Osteocyte (in vitro differentiated cells): Measurements from ENCODE around the gene GLB1L3. TPM values are rescaled to one million over a fixed set of nuclear protein-coding genes. Genes with fewer than 3 reads are reported as not detected.

Experiments used
- DNase-seq: peaks from one replicate; pipeline ENCODE4 v3.0.0; 2021; ENCODE audit warnings: mixed read lengths; ENCODE audit not compliant: unreplicated experiment; ENCODE audit errors: extremely low spot score
- H3K27ac Mint-ChIP-seq: one replicate; pipeline ENCODE4 v1.8.0; 2021; ENCODE audit warnings: mild to moderate bottlenecking, mixed read lengths; ENCODE audit not compliant: unreplicated experiment
- H3K27me3 Mint-ChIP-seq: one replicate; pipeline ENCODE4 v1.8.0; 2021; ENCODE audit warnings: mixed read lengths; ENCODE audit not compliant: unreplicated experiment
- H3K36me3 Mint-ChIP-seq: one replicate; pipeline ENCODE4 v1.8.0; 2021; ENCODE audit warnings: mixed read lengths; ENCODE audit not compliant: unreplicated experiment
- H3K4me1 Mint-ChIP-seq: one replicate; pipeline ENCODE4 v1.8.0; 2021; ENCODE audit warnings: mixed read lengths; ENCODE audit not compliant: unreplicated experiment
- H3K4me3 Mint-ChIP-seq: one replicate; pipeline ENCODE4 v1.8.0; 2021; ENCODE audit warnings: mild to moderate bottlenecking, moderate library complexity, mixed read lengths; ENCODE audit not compliant: unreplicated experiment
- H3K9me3 Mint-ChIP-seq: one replicate; pipeline ENCODE4 v1.8.0; 2021; ENCODE audit warnings: mixed read lengths; ENCODE audit not compliant: unreplicated experiment
- CTCF ChIP-seq: fragments of 200-600 bp; sonication (generic); IDR thresholded peaks from 2 replicates; pipeline ENCODE4 v1.5.0; 2021; ENCODE audit warnings: antibody characterized with exemption, mild to moderate bottlenecking, moderate library complexity
- total RNA-seq: library from RNA; stranded (reverse); gene quantifications from 2 replicates; pipeline ENCODE4 v1.2.1, GENCODE V29; 2021

The GLB1L3 gene
- total RNA-seq, 1 donor from 2014 or later = not detected

- no peaks in the 10 kb centered on the region for H3K9me3 Mint-ChIP-seq
- TF ChIP-seq CTCF = no peak
- H3K27ac Mint-ChIP-seq = no peak overlapping the region
- peaks cover 18% of the 10 kb centered on the region for H3K27me3 Mint-ChIP-seq
- peaks cover 8% of the 10 kb centered on the region for H3K36me3 Mint-ChIP-seq
- no peak for DNase-seq
- no peaks in the 10 kb centered on the region for H3K4me1 Mint-ChIP-seq
- H3K4me3 Mint-ChIP-seq = no peak overlapping the region
These were observed 9.3 kb upstream of the GLB1L3 start for GRCh38 chr11:134266841-134267251.

GRCh38 chr11:134267461-134267860, 8.7 kb upstream of the GLB1L3 start:
- H3K27me3 Mint-ChIP-seq = peaks cover 23% of the 10 kb centered on the region
- H3K4me3 Mint-ChIP-seq = no peak overlapping the region
- no peaks in the 10 kb centered on the region for H3K9me3 Mint-ChIP-seq
- no peak for TF ChIP-seq CTCF
- no peak for DNase-seq
- no peak overlapping the region for H3K27ac Mint-ChIP-seq
- no peaks in the 10 kb centered on the region for H3K4me1 Mint-ChIP-seq
- H3K36me3 Mint-ChIP-seq = peaks cover 8% of the 10 kb centered on the region

GRCh38 chr11:134267966-134268365, 8.2 kb upstream of the GLB1L3 start:
- no peak overlapping the region for H3K4me3 Mint-ChIP-seq
- H3K36me3 Mint-ChIP-seq = peaks cover 7% of the 10 kb centered on the region
- no peaks in the 10 kb centered on the region for H3K9me3 Mint-ChIP-seq
- H3K27me3 Mint-ChIP-seq = peaks cover 28% of the 10 kb centered on the region
- H3K27ac Mint-ChIP-seq = no peak overlapping the region
- H3K4me1 Mint-ChIP-seq = no peaks in the 10 kb centered on the region
- DNase-seq = no peak
- TF ChIP-seq CTCF = no peak

GRCh38 chr11:134270250-134270714, 5.9 kb upstream of the GLB1L3 start:
- Mint-ChIP-seq H3K27me3 (peaks cover 51% of the 10 kb centered on the region), H3K27ac (no peak overlapping the region), H3K4me3 (no peak overlapping the region), H3K9me3 (no peaks in the 10 kb centered on the region), H3K4me1 (peaks cover 2% of the 10 kb centered on the region), H3K36me3 (peaks cover 3% of the 10 kb centered on the region)
- DNase-seq = no peak
- no peak for TF ChIP-seq CTCF

- TF ChIP-seq CTCF = no peak
- no peaks in the 10 kb centered on the region for H3K36me3 Mint-ChIP-seq
- no peak overlapping the region for H3K4me3 Mint-ChIP-seq
- H3K27ac Mint-ChIP-seq = no peak overlapping the region
- DNase-seq = no peak
- peaks cover 61% of the 10 kb centered on the region for H3K27me3 Mint-ChIP-seq
- peaks cover 12% of the 10 kb centered on the region for H3K4me1 Mint-ChIP-seq
- H3K9me3 Mint-ChIP-seq = no peaks in the 10 kb centered on the region
These were observed 4.2 kb upstream of the GLB1L3 start for GRCh38 chr11:134271978-134272377.
